ENCODE measurements around the gene OPHN1.
"Not testable (repeated sequence)": the region's sequence is repeated elsewhere in the genome, so short reads cannot be mapped to it uniquely, and the experiment has no call there.

Gene OPHN1

DNA sequence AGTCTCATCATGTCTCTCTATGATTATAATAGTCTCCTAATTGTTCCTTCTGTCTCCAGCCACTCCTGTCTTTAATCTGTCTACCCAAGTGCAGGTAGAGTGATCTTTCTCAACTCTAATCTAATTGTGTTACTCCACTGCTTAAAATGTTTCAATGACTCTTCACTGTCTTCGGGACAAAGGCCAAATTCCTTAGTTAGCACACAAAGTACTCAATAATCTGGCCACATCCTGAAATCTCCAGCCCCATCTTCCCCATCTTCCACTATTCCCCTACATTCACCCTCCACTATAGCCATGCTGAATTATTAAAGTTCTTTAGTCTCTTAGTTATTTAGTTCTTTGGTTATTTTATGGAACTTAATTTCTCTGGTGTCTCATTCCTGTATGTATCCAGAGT lies 353.3 kb downstream of the OPHN1 start:
- DNase-seq (ENCODE audit: low read depth in 4 of 4, low spot score in 1 of 4) = no peak

GRCh38 chrX:68078801-68079200 lies 354.5 kb downstream of the OPHN1 start:
- not testable (repeated sequence) for DNase-seq (ENCODE audit: low read depth in 4 of 4, low spot score in 1 of 4)

DNA sequence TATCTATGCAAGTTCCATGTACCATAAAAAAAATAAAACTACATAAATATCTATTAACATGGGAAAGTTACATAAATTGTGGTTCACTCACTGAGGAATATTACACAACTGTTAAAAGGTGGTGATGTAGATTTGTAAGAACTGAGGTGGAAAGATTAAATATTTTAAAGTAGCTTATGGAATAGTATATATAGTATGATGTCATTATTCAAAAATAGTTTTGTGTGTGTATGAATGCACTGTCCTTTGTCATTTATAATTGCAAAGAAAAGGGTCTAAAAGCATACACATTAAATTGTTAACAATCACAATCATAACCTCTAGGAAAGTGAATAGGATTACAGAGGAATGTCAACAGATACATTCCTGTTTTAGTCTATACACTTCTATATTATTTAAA lies 355.9 kb downstream of the OPHN1 start:
- DNase-seq (ENCODE audit: low read depth in 4 of 4, low spot score in 1 of 4) = no peak

DNA sequence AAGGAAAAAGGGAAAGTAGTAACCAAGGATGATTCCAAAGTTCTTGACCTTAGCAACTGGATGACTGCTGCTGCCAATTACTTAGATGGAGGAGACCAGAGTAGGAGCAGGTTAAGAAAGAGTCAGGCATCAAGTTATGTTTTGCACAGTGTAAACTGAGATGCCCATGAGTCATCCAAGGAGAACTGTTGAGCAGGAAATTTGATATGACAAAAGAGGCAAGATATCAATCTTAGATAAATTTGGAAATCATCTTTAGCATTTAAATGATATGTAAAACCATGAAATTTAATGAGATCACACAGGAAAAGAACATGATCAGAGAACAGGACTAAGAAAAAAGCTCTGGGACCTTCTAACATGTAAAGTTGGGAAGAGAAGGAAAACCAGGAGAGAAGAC lies 361.3 kb downstream of the OPHN1 start:
- no peak for DNase-seq (ENCODE audit: low read depth in 4 of 4, low spot score in 1 of 4)

DNA sequence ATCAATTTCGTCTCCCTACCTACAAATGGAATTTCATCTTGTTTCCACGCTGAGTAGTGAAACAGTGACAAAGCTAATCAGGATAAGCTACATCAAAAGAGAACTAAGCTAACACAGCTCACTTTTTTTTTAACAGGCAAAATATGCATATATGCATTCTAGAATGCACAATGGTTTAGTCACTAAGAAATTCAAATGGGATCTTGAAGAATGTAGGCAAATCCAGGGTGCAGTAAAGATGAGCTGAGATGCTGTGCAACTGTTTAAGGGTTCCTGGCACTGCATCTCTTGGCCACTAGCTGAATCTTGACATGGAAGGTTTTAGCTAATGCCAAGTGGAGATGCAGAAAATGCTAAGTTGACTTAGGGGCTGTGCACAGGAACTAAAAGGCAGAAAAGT lies 363.2 kb downstream of the OPHN1 start:
- DNase-seq (ENCODE audit: low read depth in 4 of 4, low spot score in 1 of 4) = not testable (repeated sequence)

DNA sequence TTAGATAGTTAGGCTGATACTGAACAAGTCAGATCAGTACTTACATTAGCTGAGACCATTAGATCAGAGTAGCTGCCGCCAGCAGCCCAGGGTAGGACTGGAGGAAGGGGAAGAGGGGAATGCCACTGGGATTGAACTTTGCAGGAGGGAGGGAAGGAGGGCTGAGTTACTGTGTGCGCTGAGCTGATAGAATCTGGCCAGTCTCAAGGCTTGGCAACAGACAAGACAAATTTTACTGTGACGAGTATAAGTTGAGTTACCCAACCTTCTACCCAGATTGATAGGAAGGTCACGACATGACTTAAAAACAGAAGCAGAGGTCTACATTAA lies 372.1 kb downstream of the OPHN1 start:
- DNase-seq (ENCODE audit: low read depth in 4 of 4, low spot score in 1 of 4) = no peak

GRCh38 chrX:68060506-68061205 lies 372.6 kb downstream of the OPHN1 start:
- DNase-seq (ENCODE audit: low read depth in 4 of 4, low spot score in 1 of 4) = no peak

GRCh38 chrX:68059469-68059868 lies 373.8 kb downstream of the OPHN1 start:
- no peak for DNase-seq (ENCODE audit: low read depth in 4 of 4, low spot score in 1 of 4)

- no peak for DNase-seq (ENCODE audit: low read depth in 4 of 4, low spot score in 1 of 4)
Observed at GRCh38 chrX:68049466-68049865, 383.8 kb downstream of the OPHN1 start.

GRCh38 chrX:68048774-68049173 lies 384.5 kb downstream of the OPHN1 start:
- no peak for DNase-seq (ENCODE audit: low read depth in 4 of 4, low spot score in 1 of 4)

DNA sequence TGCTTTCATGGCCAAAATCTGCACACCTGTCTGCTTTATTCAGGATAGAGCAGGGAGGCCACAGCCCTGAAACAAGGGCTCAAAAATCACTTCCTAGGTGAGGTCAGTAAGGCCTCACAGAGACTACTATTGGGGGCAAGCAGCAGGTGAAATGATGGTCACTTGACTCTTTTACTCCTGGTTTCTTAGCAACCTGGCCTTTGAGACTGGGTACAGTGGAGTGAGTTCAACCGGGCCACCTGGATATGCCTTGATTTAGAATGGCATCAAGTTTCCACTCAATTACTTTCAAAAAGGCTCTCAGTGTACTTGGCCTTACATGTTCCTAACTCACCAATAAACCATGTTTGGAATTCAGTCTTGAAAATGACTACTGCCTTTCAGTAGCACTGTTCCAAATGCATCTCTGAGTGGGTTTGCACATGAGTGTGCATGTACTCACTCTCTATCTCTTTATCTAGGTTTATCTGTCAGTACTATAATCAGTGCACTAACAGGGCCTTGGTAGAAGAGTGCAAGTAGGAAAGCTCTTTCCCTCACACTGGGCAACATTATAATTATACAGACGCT lies 388.2 kb downstream of the OPHN1 start:
- no peak for DNase-seq (ENCODE audit: low read depth in 4 of 4, low spot score in 1 of 4)

- no peak for DNase-seq (ENCODE audit: low read depth in 4 of 4, low spot score in 1 of 4)
Observed at GRCh38 chrX:68043713-68044438, 389.4 kb downstream of the OPHN1 start.

DNA sequence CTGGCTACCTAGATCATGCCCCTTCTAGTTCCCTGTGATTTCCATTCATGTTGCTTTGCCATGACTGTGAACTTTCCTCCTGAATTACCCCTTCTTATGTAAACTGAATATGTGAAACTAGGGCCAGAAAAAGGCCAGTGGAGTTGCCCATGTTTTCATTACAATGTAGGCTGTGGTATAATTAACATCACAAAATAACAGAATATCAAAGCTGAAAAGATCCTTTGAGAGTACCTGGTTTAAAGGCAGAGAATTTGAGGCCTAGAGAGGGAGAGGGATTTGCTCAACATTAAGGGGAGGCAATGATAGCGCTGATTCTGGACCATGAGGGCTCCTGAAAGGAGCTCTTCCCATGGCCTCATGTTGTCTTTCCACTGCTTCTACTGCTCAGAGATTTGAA lies 392.2 kb downstream of the OPHN1 start:
- DNase-seq (ENCODE audit: low read depth in 4 of 4, low spot score in 1 of 4) = no peak

- DNase-seq (ENCODE audit: low read depth in 4 of 4, low spot score in 1 of 4) = no peak
Observed at GRCh38 chrX:68018248-68019203, 414.8 kb downstream of the OPHN1 start.

DNA sequence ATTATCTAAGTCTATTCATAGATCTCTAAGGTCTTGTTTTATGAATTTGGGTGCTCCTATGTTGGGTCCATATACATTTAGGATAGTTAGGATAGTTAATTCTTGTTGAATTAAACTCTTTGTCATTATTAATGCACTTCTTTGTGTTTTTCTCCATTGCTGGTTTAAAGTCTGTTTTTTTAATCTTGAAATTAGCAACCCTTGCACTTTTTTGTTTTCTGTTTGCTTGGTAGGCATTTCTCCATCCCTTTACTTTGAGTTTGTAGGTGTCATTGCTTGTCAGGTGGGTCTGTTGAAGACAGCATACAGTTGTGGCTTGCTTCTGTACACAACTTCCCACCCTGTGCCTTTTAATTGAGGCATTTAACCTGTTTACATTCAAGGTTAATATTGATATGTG lies 434.8 kb downstream of the OPHN1 start:
- DNase-seq (ENCODE audit: low read depth in 4 of 4, low spot score in 1 of 4) = no peak

Measured in stimulated activated CD4-positive, alpha-beta T cell treated with anti-CD3 and anti-CD28 coated beads, Interleukin-1b, Interleukin-23, amount 100 ng/mL, for 24 hours (primary cell).